OCI-LY1 (cell line): ENCODE measurements around the gene CNDP1.

Experiments
- H2AFZ ChIP-seq: fragments of 200-600 bp; sonication (generic), shearing (Covaris generic); 2 replicates; pipeline ENCODE4 v1.6.0; 2014; ENCODE audit warnings: antibody characterized with exemption, mild to moderate bottlenecking, low read length
- H3F3A ChIP-seq: fragments of 200-600 bp; sonication (generic), shearing (Covaris generic); 2 replicates; pipeline ENCODE4 v1.6.0; 2014; ENCODE audit warnings: mild to moderate bottlenecking, antibody characterized with exemption, low read length, moderate library complexity; ENCODE audit not compliant: insufficient read depth
- H3K27ac ChIP-seq: fragments of 200-600 bp; sonication (generic); 2 replicates; pipeline ENCODE4 v1.5.1; 2014; ENCODE audit warnings: low read length, mixed run types, mild to moderate bottlenecking, low read depth; ENCODE audit not compliant: poor library complexity, severe bottlenecking
- H3K27me3 ChIP-seq: fragments of 200-600 bp; sonication (generic); 2 replicates; pipeline ENCODE4 v1.6.0; 2014; ENCODE audit warnings: antibody characterized with exemption, mild to moderate bottlenecking, low read length, moderate library complexity; ENCODE audit not compliant: insufficient read depth
- H3K36me3 ChIP-seq: fragments of 200-600 bp; sonication (generic); 2 replicates; pipeline ENCODE4 v1.6.1; 2014; ENCODE audit warnings: mild to moderate bottlenecking, antibody characterized with exemption, low read length, moderate library complexity, mixed read lengths; ENCODE audit not compliant: insufficient read depth
- H3K4me1 ChIP-seq: fragments of 200-600 bp; sonication (generic); 2 replicates; pipeline ENCODE4 v1.5.1; 2014; ENCODE audit warnings: mild to moderate bottlenecking, low read length, moderate library complexity; ENCODE audit not compliant: insufficient read depth, severe bottlenecking
- H3K4me2 ChIP-seq: fragments of 200-600 bp; sonication (generic), shearing (Covaris generic); 2 replicates; pipeline ENCODE4 v1.6.1; 2014; ENCODE audit warnings: low read length
- H3K4me3 ChIP-seq: fragments of 200-600 bp; sonication (generic); 2 replicates; pipeline ENCODE4 v1.5.1; 2014; ENCODE audit warnings: low read length, low read depth, mild to moderate bottlenecking, mixed read lengths; ENCODE audit not compliant: poor library complexity, severe bottlenecking
- H3K79me2 ChIP-seq: fragments of 200-600 bp; shearing (Covaris generic); 2 replicates; pipeline ENCODE4 v1.6.1; 2016; ENCODE audit warnings: mixed run types, low read length, mixed read lengths; ENCODE audit not compliant: insufficient read depth
- H3K9ac ChIP-seq: fragments of 200-600 bp; sonication (generic), shearing (Covaris generic); 2 replicates; pipeline ENCODE4 v1.6.1; 2014; ENCODE audit warnings: mild to moderate bottlenecking, low read length, mixed read lengths
- H3K9me2 ChIP-seq: fragments of 200-600 bp; sonication (generic), shearing (Covaris generic); 2 replicates; pipeline ENCODE4 v1.6.1; 2014; ENCODE audit warnings: low read depth, mild to moderate bottlenecking, low read length, mixed read lengths
- H3K9me3 ChIP-seq: fragments of 200-600 bp; shearing (Covaris generic); 2 replicates; pipeline ENCODE4 v1.6.1; 2014; ENCODE audit warnings: low read length, mixed read lengths
- H4K20me1 ChIP-seq: fragments of 200-600 bp; sonication (generic), shearing (Covaris generic); 2 replicates; pipeline ENCODE4 v1.6.0; 2016; ENCODE audit warnings: mild to moderate bottlenecking, low read length; ENCODE audit not compliant: insufficient read depth
- CTCF ChIP-seq: fragments of 200-600 bp; sonication (generic), shearing (Covaris generic); IDR thresholded peaks from 2 replicates; pipeline ENCODE4 v1.5.1; 2017; ENCODE audit warnings: mild to moderate bottlenecking, antibody characterized with exemption, low read length, moderate library complexity, mixed read lengths
- EZH2 ChIP-seq: fragments of 200-600 bp; sonication (generic), shearing (Covaris generic); IDR thresholded peaks from 2 replicates; pipeline ENCODE4 v1.8.0; 2017; ENCODE audit warnings: borderline replicate concordance, mixed run types, mild to moderate bottlenecking, antibody characterized with exemption, low read length, moderate library complexity, mixed read lengths

CNDP1 gene

GRCh38 chr18:74519320-74520095 is 14.8 kb upstream of the CNDP1 start:
- H3K79me2 ChIP-seq = no peaks in the 10 kb centered on the region
- no peak overlapping the region for H3K27ac ChIP-seq
- no peaks in the 10 kb centered on the region for H3K9me3 ChIP-seq
- no peak for TF ChIP-seq CTCF
- TF ChIP-seq EZH2 = no peak
- H3K27me3 ChIP-seq = no peaks in the 10 kb centered on the region
- H2AFZ ChIP-seq = no peak overlapping the region
- H4K20me1 ChIP-seq = no peaks in the 10 kb centered on the region
- H3F3A ChIP-seq = no peaks in the 10 kb centered on the region
- no peaks in the 10 kb centered on the region for H3K4me1 ChIP-seq
- no peak overlapping the region for H3K9ac ChIP-seq
- H3K9me2 ChIP-seq = no peaks in the 10 kb centered on the region
- no peak overlapping the region for H3K4me2 ChIP-seq
- peaks cover 62% of the 10 kb centered on the region for H3K36me3 ChIP-seq
- no peak overlapping the region for H3K4me3 ChIP-seq

GRCh38 chr18:74520096-74520833 is 14.0 kb upstream of the CNDP1 start:
- H3F3A ChIP-seq = no peaks in the 10 kb centered on the region
- no peak overlapping the region for H3K9ac ChIP-seq
- H3K9me2 ChIP-seq = no peaks in the 10 kb centered on the region
- H3K27me3 ChIP-seq = no peaks in the 10 kb centered on the region
- H3K4me3 ChIP-seq = no peak overlapping the region
- H3K4me2 ChIP-seq = no peak overlapping the region
- H3K36me3 ChIP-seq = peaks cover 59% of the 10 kb centered on the region
- H3K4me1 ChIP-seq = no peaks in the 10 kb centered on the region
- TF ChIP-seq EZH2 (no peak), CTCF (no peak)
- H3K27ac ChIP-seq = no peak overlapping the region
- no peaks in the 10 kb centered on the region for H4K20me1 ChIP-seq
- H3K79me2 ChIP-seq = no peaks in the 10 kb centered on the region
- no peaks in the 10 kb centered on the region for H3K9me3 ChIP-seq
- H2AFZ ChIP-seq = no peak overlapping the region

GRCh38 chr18:74521068-74521725 is 13.1 kb upstream of the CNDP1 start:
- Histone ChIP-seq H3F3A (no peaks in the 10 kb centered on the region), H3K79me2 (no peaks in the 10 kb centered on the region), H3K9ac (no peak overlapping the region), H4K20me1 (no peaks in the 10 kb centered on the region), H2AFZ (no peak overlapping the region), H3K9me2 (no peaks in the 10 kb centered on the region), H3K27ac (no peak overlapping the region), H3K4me2 (no peak overlapping the region), H3K36me3 (peaks cover 50% of the 10 kb centered on the region), H3K4me1 (no peaks in the 10 kb centered on the region), H3K27me3 (no peaks in the 10 kb centered on the region), H3K9me3 (no peaks in the 10 kb centered on the region), H3K4me3 (no peak overlapping the region)
- TF ChIP-seq EZH2 (no peak), CTCF (no peak)
